ENCODE measurements around the gene CD99. TPM values are rescaled to one million over a fixed set of nuclear protein-coding genes. Genes with fewer than 3 reads are reported as not detected.

Gene CD99
- polyA plus RNA-seq, 2 donors, result 133 to 198 TPM

Other genes with a start within 250 kb of the CD99 start
- gene DHRSX, start 190.3 kb upstream of the CD99 start, polyA plus RNA-seq, result 1 to 10 TPM; 2.5 to 5.9 TPM
- gene ZBED1, start 190.3 kb upstream of the CD99 start, polyA plus RNA-seq, result 1 to 10 TPM; 6.2 to 8.9 TPM
- 10 to 100 TPM; 10.0 to 12.6 TPM for gene XG, start 60.7 kb downstream of the CD99 start, polyA plus RNA-seq
- under 1 TPM; 0.16 to 0.42 TPM for gene GYG2, start 137.6 kb downstream of the CD99 start, polyA plus RNA-seq
- gene ARSD, start 238.0 kb downstream of the CD99 start, polyA plus RNA-seq, result 10 to 100 TPM; 10.5 to 10.9 TPM

Data from esophagus (tissue), 2 donors.